Thymus (tissue), 14 donors: ENCODE results near the gene BPIFB6. TPM values are rescaled to one million over a fixed set of nuclear protein-coding genes. Genes with fewer than 3 reads are reported as not detected.

Source experiments
- DNase-seq, 9 donors: peaks; one replicate each; pipeline ENCODE4 v3.0.0-alpha.2; 2013; ENCODE audit warnings: low spot score in 9 of 9, low read depth in 6 of 9, missing footprints in 1 of 9
- H3K27ac ChIP-seq, 2 donors: one replicate each; pipeline ENCODE4 v1.5.1; 2013; ENCODE audit warnings: control low read depth in 1 of 2, low read depth in 1 of 2, low read length in 1 of 2, mild to moderate bottlenecking in 1 of 2, moderate library complexity in 1 of 2
- H3K27me3 ChIP-seq, 2 donors: one replicate each; pipeline ENCODE4 v1.5.1; 2013; ENCODE audit warnings: low read length in 1 of 2; ENCODE audit not compliant: control insufficient read depth in 2 of 2, insufficient read depth in 1 of 2
- H3K36me3 ChIP-seq, 2 donors: one replicate each; pipeline ENCODE4 v1.5.1; 2013; ENCODE audit warnings: low read length in 1 of 2, mild to moderate bottlenecking in 1 of 2, moderate library complexity in 1 of 2; ENCODE audit not compliant: control insufficient read depth in 2 of 2, insufficient read depth in 2 of 2
- H3K4me1 ChIP-seq, 2 donors: one replicate each; pipeline ENCODE4 v1.5.1; 2013; ENCODE audit warnings: low read length in 2 of 2; ENCODE audit not compliant: control insufficient read depth in 2 of 2, insufficient read depth in 2 of 2
- H3K4me3 ChIP-seq, 2 donors: one replicate each; pipeline ENCODE4 v1.5.1; 2013; ENCODE audit warnings: low read length in 2 of 2, control low read depth in 1 of 2, mild to moderate bottlenecking in 1 of 2
- H3K9me3 ChIP-seq, 2 donors: one replicate each; pipeline ENCODE4 v1.5.1; 2013; ENCODE audit warnings: low read length in 1 of 2, mild to moderate bottlenecking in 1 of 2; ENCODE audit not compliant: control insufficient read depth in 2 of 2, insufficient read depth in 1 of 2
- WGBS: extraction: QIAGEN DNeasy Blood & Tissue Kit; methylation state at CpG from one replicate; pipeline ENCODE4 v1.1.7; 2013; 5-methylcytosine and 5-hydroxymethylcytosine counted together
- long read RNA-seq, 10 donors: transcript quantifications; one replicate each; lab custom pipeline, GENCODE V29; 2026
- polyA plus RNA-seq: library from polyadenylated mRNA; stranded (reverse); fragments of 200-250 nt; gene quantifications from one replicate; pipeline ENCODE4 v1.2.3, GENCODE V29; 2013
- total RNA-seq: library from RNA; stranded (reverse); fragments of 120-200 nt; gene quantifications from one replicate; pipeline ENCODE4 v1.2.4, GENCODE V29; 2013
- donor health status: healthy.

Gene BPIFB6
- not detected for total RNA-seq
- 0.05 TPM for polyA plus RNA-seq
- long read RNA-seq, donor 1 = 0 reads
- long read RNA-seq, donor 2 = 0 reads
- long read RNA-seq, donor 3 = 0 reads
- long read RNA-seq, donor 4 = 0 reads
- long read RNA-seq, donor 5 = 0 reads
- long read RNA-seq, donor 6 = 0 reads
- long read RNA-seq, donor 7 = 0 reads
- long read RNA-seq, donor 8 = 0 reads
- long read RNA-seq, donor 9 = 0 reads
- long read RNA-seq, donor 10 = 0 reads

DNA sequence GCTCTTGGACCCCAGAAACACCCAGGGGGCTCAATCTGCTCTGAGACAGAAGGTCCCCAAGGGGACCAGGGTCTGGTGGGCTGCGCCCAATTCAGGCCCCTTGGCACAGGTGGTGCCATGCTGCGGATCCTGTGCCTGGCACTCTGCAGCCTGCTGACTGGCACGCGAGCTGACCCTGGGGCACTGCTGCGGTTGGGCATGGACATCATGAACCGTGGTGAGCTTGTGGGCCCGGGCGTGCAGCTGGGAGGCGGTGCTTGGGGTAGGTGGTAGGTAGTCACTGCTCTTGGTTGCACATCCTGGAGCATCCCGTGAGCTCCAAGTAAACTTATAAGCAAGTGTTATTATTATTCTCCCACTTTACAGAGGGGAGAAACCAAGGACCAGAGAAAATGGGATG, at the start of gene BPIFB6:
Gene BPIFB6, plus strand, starts transcription at position 118 of the 400 bp plus-strand sequence. Its CDS starts 0 bp downstream, at position 118.
- 94% methylated on average over 10 of the region's 10 CpGs for WGBS
- DNase-seq = no peak
- H3K4me1 ChIP-seq = no peaks in the 10 kb centered on the region
- no peaks in the 10 kb centered on the region for H3K27me3 ChIP-seq
- H3K27ac ChIP-seq = no peak within 1 kb of the TSS
- peaks cover 0 to 8% of the 10 kb centered on the region in 2 donors for H3K9me3 ChIP-seq
- H3K36me3 ChIP-seq = no peaks in the 10 kb centered on the region
- H3K4me3 ChIP-seq = no peak within 1 kb of the TSS

DNA sequence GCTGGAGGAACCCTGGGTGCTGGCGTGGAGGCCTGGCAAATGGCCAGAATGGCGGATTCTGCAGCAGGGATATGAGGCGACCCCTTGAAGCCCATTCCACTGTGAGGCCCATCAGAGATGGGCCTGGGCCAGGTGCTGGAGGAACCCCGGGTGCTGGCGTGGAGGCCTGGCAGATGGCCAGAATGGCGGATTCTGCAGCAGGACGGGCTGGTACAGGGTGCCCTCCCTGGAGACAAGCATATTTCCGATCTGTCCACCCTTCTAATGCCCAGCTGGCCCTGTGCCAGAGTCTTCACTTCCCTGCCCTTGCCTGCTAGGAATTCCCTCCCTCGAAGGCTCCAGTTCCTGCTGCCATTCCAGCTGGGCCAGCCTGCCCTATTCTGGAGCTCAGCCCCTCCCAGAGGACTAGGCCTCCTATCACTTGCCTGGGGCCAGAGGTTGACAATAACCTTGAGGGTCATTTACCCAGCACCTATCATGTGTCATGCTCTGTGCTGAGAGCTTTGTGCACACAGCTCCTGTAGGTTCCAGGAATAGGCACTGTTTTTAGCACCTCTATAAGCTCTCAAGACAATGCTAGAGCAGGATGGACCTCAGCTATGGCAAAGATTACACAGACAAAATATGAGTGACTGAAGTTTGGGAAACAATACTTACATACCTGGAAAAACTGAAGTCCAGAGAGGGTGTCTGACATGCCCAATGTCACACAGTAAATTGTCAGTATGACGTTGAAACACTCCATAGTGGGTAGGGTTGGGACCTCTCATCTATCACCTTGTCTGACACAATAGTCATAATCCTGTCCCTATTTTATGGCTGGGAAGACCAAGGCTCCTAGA, 48.6 kb upstream of the BPIFB6 start:
- no peak overlapping the region for H3K4me3 ChIP-seq
- H3K36me3 ChIP-seq = no peaks in the 10 kb centered on the region
- H3K9me3 ChIP-seq = peaks cover 0 to 7% of the 10 kb centered on the region in 2 donors
- 92% methylated on average over 10 of the region's 10 CpGs for WGBS
- no peaks in the 10 kb centered on the region for H3K27me3 ChIP-seq
- no peak overlapping the region for H3K27ac ChIP-seq
- H3K4me1 ChIP-seq = peaks cover 0 to 20% of the 10 kb centered on the region in 2 donors
- DNase-seq = no peak

- no peaks in the 10 kb centered on the region for H3K36me3 ChIP-seq
- H3K27ac ChIP-seq = no peak overlapping the region
Observed at GRCh38 chr20:32983459-32984112, 47.9 kb upstream of the BPIFB6 start.

DNA sequence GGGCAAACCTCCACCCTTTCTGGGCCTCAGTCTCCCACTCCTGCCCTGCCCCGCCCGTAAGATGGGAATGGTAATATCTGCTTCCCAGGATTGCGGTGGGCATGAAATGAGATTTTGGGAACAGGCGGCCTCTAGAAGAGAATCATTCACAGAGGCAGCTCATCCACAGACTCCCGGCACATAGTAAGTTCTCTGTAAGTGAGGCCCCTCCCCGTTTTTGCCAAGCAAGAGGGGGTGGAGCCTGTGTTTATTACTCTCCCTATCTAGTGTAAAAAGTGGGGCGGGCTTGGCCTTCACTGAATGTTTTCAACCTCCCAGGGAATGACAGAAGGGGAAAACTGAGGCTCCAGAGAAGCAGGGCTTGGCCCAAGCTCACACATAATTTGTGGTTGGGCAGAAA, 47.3 kb upstream of the BPIFB6 start:
- H3K9me3 ChIP-seq = peaks cover 0 to 4% of the 10 kb centered on the region in 2 donors
- WGBS = 88% methylated on average over 7 of the region's 7 CpGs
- H3K27me3 ChIP-seq = no peaks in the 10 kb centered on the region
- H3K27ac ChIP-seq = no peak overlapping the region
- H3K4me1 ChIP-seq = peaks cover 0 to 21% of the 10 kb centered on the region in 2 donors
- DNase-seq = no peak
- no peaks in the 10 kb centered on the region for H3K36me3 ChIP-seq
- no peak overlapping the region for H3K4me3 ChIP-seq

More at GRCh38 chr20:32983459-32984112, 47.9 kb upstream of the BPIFB6 start:
- Histone ChIP-seq H3K9me3 (peaks cover 0 to 4% of the 10 kb centered on the region in 2 donors), H3K27me3 (no peaks in the 10 kb centered on the region), H3K4me1 (peaks cover 0 to 21% of the 10 kb centered on the region in 2 donors), H3K4me3 (no peak overlapping the region)
- no peak for DNase-seq
- WGBS = 94% methylated on average over 12 of the region's 12 CpGs

GRCh38 chr20:32984631-32985354, 46.7 kb upstream of the BPIFB6 start:
- H3K27me3 ChIP-seq = no peaks in the 10 kb centered on the region
- peaks cover 0 to 21% of the 10 kb centered on the region in 2 donors for H3K4me1 ChIP-seq
- peaks cover 0 to 4% of the 10 kb centered on the region in 2 donors for H3K9me3 ChIP-seq
- H3K27ac ChIP-seq = no peak overlapping the region
- no peak for DNase-seq
- WGBS = 95% methylated on average over 9 of the region's 9 CpGs
- H3K4me3 ChIP-seq = no peak overlapping the region
- H3K36me3 ChIP-seq = no peaks in the 10 kb centered on the region

GRCh38 chr20:32985596-32985995, 45.9 kb upstream of the BPIFB6 start:
- Histone ChIP-seq H3K36me3 (no peaks in the 10 kb centered on the region), H3K4me1 (peaks cover 6 to 29% of the 10 kb centered on the region in 2 donors), H3K27me3 (no peaks in the 10 kb centered on the region), H3K4me3 (no peak overlapping the region), H3K27ac (no peak overlapping the region), H3K9me3 (peaks cover 0 to 4% of the 10 kb centered on the region in 2 donors)
- DNase-seq = no peak
- WGBS = 98% methylated on average over 6 of the region's 6 CpGs

- WGBS = 94% methylated on average over 18 of the region's 18 CpGs
Observed at GRCh38 chr20:32986331-32986966, 45.0 kb upstream of the BPIFB6 start.

DNA sequence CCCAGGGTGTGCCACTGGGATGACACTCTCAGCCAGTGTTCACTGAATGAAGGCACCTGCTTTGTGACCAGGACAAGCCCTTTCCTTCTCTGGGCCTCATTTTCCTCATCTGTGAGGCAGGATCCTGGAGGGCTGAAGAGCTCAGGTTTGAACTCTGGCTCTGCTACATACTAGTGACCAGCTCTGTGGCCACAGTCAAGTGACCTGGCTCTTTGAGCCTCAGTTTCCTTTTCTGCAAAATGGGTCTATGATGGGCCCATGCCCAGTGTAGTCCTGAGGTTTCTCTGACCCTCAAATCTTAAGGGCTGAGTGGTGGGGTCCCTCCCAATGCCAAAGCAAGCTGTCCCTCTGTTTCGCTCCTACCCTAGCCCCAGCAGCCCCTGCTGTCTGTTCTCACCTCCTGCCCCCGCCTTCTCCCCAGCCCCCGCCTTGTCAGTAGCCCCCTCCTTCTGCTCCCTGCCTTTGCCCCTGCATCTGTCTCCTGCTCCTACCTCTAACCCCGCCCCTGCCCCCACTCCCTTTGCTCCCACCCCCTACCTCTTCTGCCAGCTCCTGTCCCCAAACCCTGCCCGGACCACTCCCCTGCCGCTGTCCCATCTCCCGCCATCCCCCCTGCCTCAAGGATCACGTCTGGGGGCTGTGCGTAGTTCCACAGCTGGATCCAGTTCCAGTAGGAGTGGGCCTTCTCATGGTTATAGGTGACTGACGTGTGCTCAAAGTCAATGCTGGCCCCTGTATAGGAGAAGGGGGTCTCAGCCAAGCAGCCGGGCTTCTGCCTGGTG, 44.2 kb upstream of the BPIFB6 start:
- Histone ChIP-seq H3K36me3 (no peaks in the 10 kb centered on the region), H3K4me1 (peaks cover 18 to 41% of the 10 kb centered on the region in 2 donors), H3K27ac (no peak overlapping the region), H3K27me3 (no peaks in the 10 kb centered on the region), H3K4me3 (no peak overlapping the region), H3K9me3 (peaks cover 0 to 4% of the 10 kb centered on the region in 2 donors)
- 97% methylated on average over 11 of the region's 11 CpGs for WGBS
- no peak for DNase-seq

More at GRCh38 chr20:32986331-32986966, 45.0 kb upstream of the BPIFB6 start:
- Histone ChIP-seq H3K36me3 (no peaks in the 10 kb centered on the region), H3K27ac (no peak overlapping the region), H3K9me3 (peaks cover 0 to 4% of the 10 kb centered on the region in 2 donors), H3K27me3 (no peaks in the 10 kb centered on the region), H3K4me1 (peaks cover 14 to 33% of the 10 kb centered on the region in 2 donors), H3K4me3 (no peak overlapping the region)
- DNase-seq = no peak
